GM06990 (cell line): ENCODE data around the gene PGF.

ENCODE experiments used
- DNase-seq: peaks from one replicate; pipeline ENCODE4 v3.0.0-alpha.2; 2011; ENCODE audit not compliant: insufficient read length; ENCODE audit errors: extremely low read depth
- H3K27me3 ChIP-seq: replicated peaks from 2 replicates; pipeline ENCODE4 v1.6.0; 2011; ENCODE audit warnings: low read length; ENCODE audit not compliant: control insufficient read depth, insufficient read depth
- H3K36me3 ChIP-seq: 2 replicates; pipeline ENCODE4 v1.5.1; 2011; ENCODE audit warnings: low read length; ENCODE audit not compliant: control insufficient read depth, insufficient read depth
- H3K4me3 ChIP-seq: replicated peaks from 2 replicates; pipeline ENCODE4 v1.5.1; 2011; ENCODE audit warnings: low read depth, mild to moderate bottlenecking, control low read depth, low read length
- CTCF ChIP-seq: IDR thresholded peaks from 2 replicates; pipeline ENCODE4 v1.5.1; 2011; ENCODE audit warnings: low read length, control low read depth, mild to moderate bottlenecking, inconsistent platforms; ENCODE audit not compliant: insufficient read depth, poor library complexity, severe bottlenecking

PGF gene

DNA sequence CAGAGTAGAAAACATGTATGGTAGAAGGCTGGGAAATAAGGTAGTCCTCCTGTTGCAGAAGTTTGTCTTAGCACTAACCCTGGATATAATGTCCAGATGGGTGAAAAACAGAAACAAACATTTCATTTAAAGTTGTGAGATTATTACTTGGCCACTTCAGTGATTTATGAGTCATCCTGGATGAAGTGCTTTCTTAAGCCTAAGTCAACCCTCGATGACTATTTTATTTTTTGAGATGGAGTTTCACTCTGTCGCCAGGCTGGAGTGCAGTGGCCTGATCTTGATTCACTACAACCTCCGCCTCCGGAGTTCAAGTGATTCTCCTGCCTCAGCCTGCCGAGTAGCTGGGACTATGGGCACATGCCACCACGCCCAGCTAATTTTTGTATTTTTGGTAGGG is 63.5 kb downstream of the PGF start:
- Histone ChIP-seq H3K4me3 (no peak overlapping the region), H3K36me3 (peaks cover 19% of the 10 kb centered on the region), H3K27me3 (no peaks in the 10 kb centered on the region)
- TF ChIP-seq CTCF, result no peak
- no peak for DNase-seq
